H1 (cell line): ENCODE results near the gene PDE4D. TPM values are rescaled to one million over a fixed set of nuclear protein-coding genes. Genes with fewer than 3 reads are reported as not detected.

Experiments used
- BACH1 ChIP-seq: IDR thresholded peaks from 2 replicates; pipeline ENCODE4 v1.6.1; 2012; ENCODE audit warnings: low read length, improper control_type of control experiment
- EGR1 ChIP-seq: IDR thresholded peaks from 2 replicates; pipeline ENCODE4 v1.6.1; 2011; ENCODE audit warnings: low read depth, low read length, borderline replicate concordance
- MAFK ChIP-seq: IDR thresholded peaks from 2 replicates; pipeline ENCODE4 v1.6.1; 2012; ENCODE audit warnings: low read depth, mild to moderate bottlenecking, improper control_type of control experiment, low read length
- SIRT6 ChIP-seq: IDR thresholded peaks from one replicate; pipeline ENCODE4 v1.7.1; 2012; ENCODE audit warnings: low read length, inconsistent platforms
- TAF1 ChIP-seq: IDR thresholded peaks from 2 replicates; pipeline ENCODE4 v1.6.1; 2011; ENCODE audit warnings: mild to moderate bottlenecking, low read depth, low read length
- TCF12 ChIP-seq: IDR thresholded peaks from 2 replicates; pipeline ENCODE4 v1.6.1; 2011; ENCODE audit warnings: low read depth, mild to moderate bottlenecking, low read length
- polyA plus RNA-seq, 7 experiments: library from polyadenylated mRNA; depleted of rRNA in 3 of 7; stranded (reverse) in 5 of 7; unstranded in 2 of 7; fragments of >200 nt in 5 of 7; fragments of 200-250 nt in 2 of 7; gene quantifications; 1 replicate in 5 of 7; 2 replicates in 1 of 7; 4 replicates in 1 of 7; pipeline versions ENCODE4 v1.2.1 to v1.2.3, GENCODE V29; 2011 to 2013; ENCODE audit warnings: missing spikeins in 2 of 7, mixed read lengths in 2 of 7
- total RNA-seq: library from RNA; stranded (reverse); fragmentation: NEBNext Ultra II Directional; extraction: Animal tissue kit (Norgen Biotek cat#: 25700); gene quantifications from 2 replicates; pipeline ENCODE4 v1.2.1, GENCODE V29; 2021
- TF ChIP-seq, protein P1 (sequence below): IDR thresholded peaks from 2 replicates; pipeline ENCODE4 v1.6.1; 2011; ENCODE audit warnings: low read depth, mild to moderate bottlenecking, low read length; ENCODE audit not compliant: insufficient read depth
- TF ChIP-seq, protein P2 (sequence below), 3 experiments: IDR thresholded peaks; 1 replicate in 2 of 3; 2 replicates in 1 of 3; pipeline versions ENCODE4 v1.5.1 to v1.6.1; 2011; ENCODE audit warnings: low read length in 3 of 3, mild to moderate bottlenecking in 3 of 3, inconsistent platforms in 2 of 3, low read depth in 1 of 3, moderate library complexity in 1 of 3; ENCODE audit not compliant: insufficient read depth in 1 of 3; ENCODE audit errors: control extremely low read depth in 1 of 3

The PDE4D gene
- total and polyA plus RNA-seq, 2 of the 8 experiments (the other 6 are each of a cell fraction or from before 2014, with no cell fraction given) = 2.3 to 3.7 TPM

DNA sequence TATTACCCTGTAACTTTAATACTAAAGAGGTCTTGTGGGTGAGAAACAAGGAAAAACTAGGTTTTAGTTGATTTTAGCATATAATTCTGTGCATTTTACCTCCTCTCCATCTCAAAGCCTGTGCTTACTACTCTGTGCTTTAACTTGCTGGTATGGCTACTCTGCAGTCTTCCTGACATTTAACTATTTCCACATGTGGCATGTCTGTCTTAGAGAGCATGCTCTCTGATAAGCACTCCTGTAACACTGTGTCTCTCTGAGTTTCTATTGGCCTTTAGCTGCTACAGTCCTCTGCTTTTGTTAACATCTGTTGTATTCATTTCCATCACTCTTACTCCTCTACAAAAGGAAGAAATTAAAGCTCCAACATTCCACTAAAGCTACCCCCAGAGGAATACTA is 892.4 kb downstream of the PDE4D start (continued):
- TF ChIP-seq TAF1 (no peak), EGR1 (no peak), SIRT6 (no peak), BACH1 (no peak), TCF12 (no peak), MAFK (no peak)
- TF ChIP-seq, protein P1, sequence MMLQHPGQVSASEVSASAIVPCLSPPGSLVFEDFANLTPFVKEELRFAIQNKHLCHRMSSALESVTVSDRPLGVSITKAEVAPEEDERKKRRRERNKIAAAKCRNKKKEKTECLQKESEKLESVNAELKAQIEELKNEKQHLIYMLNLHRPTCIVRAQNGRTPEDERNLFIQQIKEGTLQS = no peak
- TF ChIP-seq, protein P2, sequence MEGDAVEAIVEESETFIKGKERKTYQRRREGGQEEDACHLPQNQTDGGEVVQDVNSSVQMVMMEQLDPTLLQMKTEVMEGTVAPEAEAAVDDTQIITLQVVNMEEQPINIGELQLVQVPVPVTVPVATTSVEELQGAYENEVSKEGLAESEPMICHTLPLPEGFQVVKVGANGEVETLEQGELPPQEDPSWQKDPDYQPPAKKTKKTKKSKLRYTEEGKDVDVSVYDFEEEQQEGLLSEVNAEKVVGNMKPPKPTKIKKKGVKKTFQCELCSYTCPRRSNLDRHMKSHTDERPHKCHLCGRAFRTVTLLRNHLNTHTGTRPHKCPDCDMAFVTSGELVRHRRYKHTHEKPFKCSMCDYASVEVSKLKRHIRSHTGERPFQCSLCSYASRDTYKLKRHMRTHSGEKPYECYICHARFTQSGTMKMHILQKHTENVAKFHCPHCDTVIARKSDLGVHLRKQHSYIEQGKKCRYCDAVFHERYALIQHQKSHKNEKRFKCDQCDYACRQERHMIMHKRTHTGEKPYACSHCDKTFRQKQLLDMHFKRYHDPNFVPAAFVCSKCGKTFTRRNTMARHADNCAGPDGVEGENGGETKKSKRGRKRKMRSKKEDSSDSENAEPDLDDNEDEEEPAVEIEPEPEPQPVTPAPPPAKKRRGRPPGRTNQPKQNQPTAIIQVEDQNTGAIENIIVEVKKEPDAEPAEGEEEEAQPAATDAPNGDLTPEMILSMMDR (IDR thresholded peaks at IDR 0.05; ENCODE audit: control extremely low read depth in 1 of 3, insufficient read depth in 1 of 3, low read depth in 1 of 3, low read length in 3 of 3) = no peak
